A549 (cell line): ENCODE measurements around the gene KCTD15. TPM values are rescaled to one million over a fixed set of nuclear protein-coding genes. Genes with fewer than 3 reads are reported as not detected.

ENCODE experiments used
- ATAC-seq, 2 experiments: fragments of 200-7000 bp in 1 of 2; fragments of >200 bp in 1 of 2; cut with Nextera tagmentation in 1 of 2; cut with Tn5 transposase in 1 of 2; 3 replicates each; pipeline versions ENCODE4 v1.8.0 to v1.9.1; 2018 to 2020; ENCODE audit warnings: mild to moderate bottlenecking in 1 of 2, moderate library complexity in 1 of 2
- CTCF ChIA-PET: fragments of 300-600 bp; sonication (Branson Sonifier 250); formaldehyde crosslinking; extraction: SDS; loops from one replicate; lab custom pipeline; 2021; ENCODE audit warnings: antibody characterized with exemption, inconsistent platforms; lab: Yijun Ruan, JAX
- POLR2A ChIA-PET: fragments of 350-600 bp; formaldehyde crosslinking; extraction: SDS; loops from one replicate; lab custom pipeline; 2021; ENCODE audit warnings: antibody characterized with exemption, inconsistent platforms; lab: Yijun Ruan, JAX
- DNase-seq, 2 experiments: peaks; one replicate each; pipeline versions ENCODE4 v3.0.0 to v3.0.0-alpha.2; 2011 to 2016; ENCODE audit warnings: low read depth in 1 of 2, low spot score in 1 of 2
- FAIRE-seq: peaks from 2 replicates; lab custom pipeline; 2011; peaks lifted over from hg19 to GRCh38; lab: Jason Lieb, UNC
- H3K27ac ChIP-seq, 2 experiments: fragments of >200 bp; sonication (Bioruptor Twin); formaldehyde crosslinking; 3 replicates each; pipeline ENCODE4 v1.5.1; 2016 to 2017
- H3K4me1 ChIP-seq: fragments of >200 bp; sonication (Bioruptor Twin); formaldehyde crosslinking; 3 replicates; pipeline ENCODE4 v1.6.1; 2016
- H3K4me2 ChIP-seq: fragments of >200 bp; sonication (Bioruptor Twin); formaldehyde crosslinking; 3 replicates; pipeline ENCODE4 v1.6.1; 2016
- H3K4me3 ChIP-seq: fragments of >200 bp; sonication (Bioruptor Twin); formaldehyde crosslinking; 3 replicates; pipeline ENCODE4 v1.5.1; 2016
- H3K9me3 ChIP-seq: fragments of >200 bp; sonication (Bioruptor Twin); formaldehyde crosslinking; 3 replicates; pipeline ENCODE4 v1.6.1; 2016
- ATOH8 ChIP-seq: fragments of 250-450 bp; sonication (Bioruptor Pico); IDR thresholded peaks from 2 replicates; pipeline ENCODE4 v1.5.0; 2020; ENCODE audit warnings: low read depth, mild to moderate bottlenecking, moderate library complexity
- CBX2 ChIP-seq: fragments of 200-600 bp; sonication (generic); IDR thresholded peaks from 2 replicates; pipeline ENCODE4 v1.6.1; 2016; ENCODE audit warnings: low read depth, mild to moderate bottlenecking, borderline replicate concordance
- CBX8 ChIP-seq: fragments of 200-600 bp; sonication (generic); IDR thresholded peaks from 2 replicates; pipeline ENCODE4 v1.6.1; 2016
- EHF ChIP-seq: fragments of 250-450 bp; sonication (Bioruptor Pico); IDR thresholded peaks from 2 replicates; pipeline ENCODE4 v1.5.0; 2020; ENCODE audit warnings: mild to moderate bottlenecking
- EHMT2 ChIP-seq: fragments of 200-600 bp; sonication (generic); IDR thresholded peaks from 2 replicates; pipeline ENCODE4 v1.6.1; 2016; ENCODE audit warnings: antibody characterized with exemption, low read depth, mild to moderate bottlenecking, moderate library complexity
- EP300 ChIP-seq, 2 experiments: fragments of >200 bp; sonication (Bioruptor Twin); formaldehyde crosslinking; IDR thresholded peaks; 2 replicates in 1 of 2; 3 replicates in 1 of 2; pipeline ENCODE4 v1.6.1; 2016 to 2017
- FOSL2 ChIP-seq, 2 experiments: fragments of 450-650 bp in 1 of 2; fragments of >200 bp in 1 of 2; sonication (Bioruptor Twin) in 1 of 2; formaldehyde crosslinking; IDR thresholded peaks; 2 replicates each; pipeline versions ENCODE4 v1.5.0 to v1.6.1; 2016 to 2020; ENCODE audit warnings: mild to moderate bottlenecking in 1 of 2, moderate library complexity in 1 of 2
- FOXS1 ChIP-seq: fragments of 250-450 bp; sonication (Bioruptor Pico); IDR thresholded peaks from 2 replicates; pipeline ENCODE4 v1.5.0; 2020; ENCODE audit warnings: mild to moderate bottlenecking, moderate library complexity
- HOXA7 ChIP-seq: fragments of 250-450 bp; sonication (Bioruptor Pico); IDR thresholded peaks from 2 replicates; pipeline ENCODE4 v1.5.0; 2020; ENCODE audit warnings: mild to moderate bottlenecking, moderate library complexity
- HOXB5 ChIP-seq: fragments of 250-450 bp; sonication (Bioruptor Pico); IDR thresholded peaks from 2 replicates; pipeline ENCODE4 v1.5.0; 2020; ENCODE audit warnings: mild to moderate bottlenecking, moderate library complexity
- KDM1A ChIP-seq: fragments of 200-600 bp; sonication (generic); IDR thresholded peaks from 2 replicates; pipeline ENCODE4 v1.6.1; 2016; ENCODE audit warnings: low read depth, mild to moderate bottlenecking
- MAFK ChIP-seq: fragments of 450-650 bp; IDR thresholded peaks from 2 replicates; pipeline ENCODE4 v1.6.1; 2014; ENCODE audit not compliant: partially characterized antibody
- MAX ChIP-seq: IDR thresholded peaks from 2 replicates; pipeline ENCODE4 v1.6.1; 2012
- MYC ChIP-seq: IDR thresholded peaks from 2 replicates; pipeline ENCODE4 v1.6.1; 2012; ENCODE audit warnings: mild to moderate bottlenecking, inconsistent platforms, low read length, improper control_type of control experiment, borderline replicate concordance
- NFE2L2 ChIP-seq: fragments of 150-350 bp; conservative IDR thresholded peaks from 2 replicates; pipeline ENCODE4 v1.6.1; 2014; ENCODE audit warnings: low read length
- PBX3 ChIP-seq: IDR thresholded peaks from 2 replicates; pipeline ENCODE4 v1.6.1; 2012
- RARB ChIP-seq: fragments of 250-450 bp; sonication (Bioruptor Pico); IDR thresholded peaks from 2 replicates; pipeline ENCODE4 v1.8.0; 2021; ENCODE audit warnings: mild to moderate bottlenecking, moderate library complexity
- RCOR1 ChIP-seq: fragments of 150-350 bp; IDR thresholded peaks from 2 replicates; pipeline ENCODE4 v1.6.1; 2014; ENCODE audit warnings: antibody characterized with exemption, low read length, low read depth
- TP53 ChIP-seq: fragments of 250-450 bp; sonication (Bioruptor Pico); IDR thresholded peaks from 2 replicates; pipeline ENCODE4 v1.5.0; 2021; ENCODE audit warnings: mild to moderate bottlenecking, moderate library complexity
- ZFP36 ChIP-seq: fragments of 450-650 bp; IDR thresholded peaks from 2 replicates; pipeline ENCODE4 v1.6.1; 2014; ENCODE audit warnings: borderline replicate concordance; ENCODE audit not compliant: partially characterized antibody
- ZNF302 ChIP-seq: fragments of 250-450 bp; sonication (Bioruptor Pico); IDR thresholded peaks from 2 replicates; pipeline ENCODE4 v1.9.0; 2021; ENCODE audit warnings: inconsistent platforms, mild to moderate bottlenecking, moderate library complexity
- WGBS: methylation state at CpG from one replicate; pipeline ENCODE4 v1.1.6; 2017; ENCODE audit errors: missing lambda C conversion rate; 5-methylcytosine and 5-hydroxymethylcytosine counted together
- polyA plus RNA-seq, 4 experiments: library from polyadenylated mRNA; depleted of rRNA in 3 of 4; stranded (reverse); fragments of >200 nt; fragmentation: RNase III in 1 of 4; extraction: RNeasy Plus Mini Kit Qiagen cat#74134 plus additional on column Dnase treatment in 1 of 4; gene quantifications; 2 replicates in 3 of 4; 3 replicates in 1 of 4; pipeline ENCODE4 v1.2.3, GENCODE V29; 2011 to 2017
- TF ChIP-seq, protein P1 (sequence below): fragments of >200 bp; sonication (Bioruptor Twin); formaldehyde crosslinking; IDR thresholded peaks from 2 replicates; pipeline ENCODE4 v1.6.1; 2016
- TF ChIP-seq, protein P2 (sequence below): fragments of 150-350 bp; IDR thresholded peaks from 2 replicates; pipeline ENCODE4 v1.6.1; 2014; ENCODE audit warnings: low read depth, mild to moderate bottlenecking, low read length
- TF ChIP-seq, protein P3 (sequence below): fragments of >200 bp; sonication (Bioruptor Twin); formaldehyde crosslinking; IDR thresholded peaks from 3 replicates; pipeline ENCODE4 v1.5.1; 2016

The KCTD15 gene
- polyA plus RNA-seq, 2 of the 4 experiments (the other 2 are of a cell fraction): 54.0 to 56.5 TPM

DNA sequence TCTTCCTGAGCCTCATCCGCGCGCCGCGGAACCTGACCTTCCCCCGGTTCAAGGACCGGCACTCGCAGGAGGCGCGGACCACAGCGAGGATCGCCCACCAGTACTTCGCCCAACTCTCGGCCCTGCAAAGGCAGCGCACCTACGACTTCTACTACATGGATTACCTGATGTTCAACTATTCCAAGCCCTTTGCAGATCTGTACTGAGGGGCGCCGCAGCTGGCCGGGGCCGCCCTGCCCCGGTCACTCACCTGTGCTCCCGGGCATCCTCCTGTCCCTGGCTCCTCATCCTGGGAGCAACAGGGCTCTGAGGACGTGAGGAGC lies 23.9 kb upstream of the KCTD15 start:
- Histone ChIP-seq H3K4me2 (no peak overlapping the region), H3K4me1 (no peaks in the 10 kb centered on the region), H3K4me3 (no peak overlapping the region), H3K9me3 (no peaks in the 10 kb centered on the region), H3K27ac (no peak overlapping the region)
- TF ChIP-seq TP53 (CRISPR knock-in tag) (no peak), FOXS1 (no peak), CBX8 (no peak), HOXB5 (CRISPR knock-in tag) (no peak), NFE2L2 (no peak), ZFP36 (no peak), RCOR1 (no peak), EHMT2 (no peak), MAX (no peak), ATOH8 (no peak), EP300 (IDR thresholded peaks at IDR 0.05) (no peak), MYC (no peak), HOXA7 (CRISPR knock-in tag) (no peak), RARB (CRISPR knock-in tag) (no peak)
- TF ChIP-seq, protein P1, sequence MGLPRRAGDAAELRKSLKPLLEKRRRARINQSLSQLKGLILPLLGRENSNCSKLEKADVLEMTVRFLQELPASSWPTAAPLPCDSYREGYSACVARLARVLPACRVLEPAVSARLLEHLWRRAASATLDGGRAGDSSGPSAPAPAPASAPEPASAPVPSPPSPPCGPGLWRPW: no peak
- TF ChIP-seq, protein P2, sequence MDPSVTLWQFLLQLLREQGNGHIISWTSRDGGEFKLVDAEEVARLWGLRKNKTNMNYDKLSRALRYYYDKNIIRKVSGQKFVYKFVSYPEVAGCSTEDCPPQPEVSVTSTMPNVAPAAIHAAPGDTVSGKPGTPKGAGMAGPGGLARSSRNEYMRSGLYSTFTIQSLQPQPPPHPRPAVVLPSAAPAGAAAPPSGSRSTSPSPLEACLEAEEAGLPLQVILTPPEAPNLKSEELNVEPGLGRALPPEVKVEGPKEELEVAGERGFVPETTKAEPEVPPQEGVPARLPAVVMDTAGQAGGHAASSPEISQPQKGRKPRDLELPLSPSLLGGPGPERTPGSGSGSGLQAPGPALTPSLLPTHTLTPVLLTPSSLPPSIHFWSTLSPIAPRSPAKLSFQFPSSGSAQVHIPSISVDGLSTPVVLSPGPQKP: no peak
- TF ChIP-seq, protein P3, sequence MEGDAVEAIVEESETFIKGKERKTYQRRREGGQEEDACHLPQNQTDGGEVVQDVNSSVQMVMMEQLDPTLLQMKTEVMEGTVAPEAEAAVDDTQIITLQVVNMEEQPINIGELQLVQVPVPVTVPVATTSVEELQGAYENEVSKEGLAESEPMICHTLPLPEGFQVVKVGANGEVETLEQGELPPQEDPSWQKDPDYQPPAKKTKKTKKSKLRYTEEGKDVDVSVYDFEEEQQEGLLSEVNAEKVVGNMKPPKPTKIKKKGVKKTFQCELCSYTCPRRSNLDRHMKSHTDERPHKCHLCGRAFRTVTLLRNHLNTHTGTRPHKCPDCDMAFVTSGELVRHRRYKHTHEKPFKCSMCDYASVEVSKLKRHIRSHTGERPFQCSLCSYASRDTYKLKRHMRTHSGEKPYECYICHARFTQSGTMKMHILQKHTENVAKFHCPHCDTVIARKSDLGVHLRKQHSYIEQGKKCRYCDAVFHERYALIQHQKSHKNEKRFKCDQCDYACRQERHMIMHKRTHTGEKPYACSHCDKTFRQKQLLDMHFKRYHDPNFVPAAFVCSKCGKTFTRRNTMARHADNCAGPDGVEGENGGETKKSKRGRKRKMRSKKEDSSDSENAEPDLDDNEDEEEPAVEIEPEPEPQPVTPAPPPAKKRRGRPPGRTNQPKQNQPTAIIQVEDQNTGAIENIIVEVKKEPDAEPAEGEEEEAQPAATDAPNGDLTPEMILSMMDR: no peak
- ATAC-seq (no peak), DNase-seq (no peak), FAIRE-seq (no peak)
- CTCF ChIA-PET: interaction anchor here (0.9 to 22.3 kb wide), 20 partner anchors 12 to 940 kb away, joined by 3 to 572 read pairs (median 12); partner anchors contain the start of genes CEBPA and KCTD15
- POLR2A ChIA-PET: no interaction called here
- WGBS: 74% methylated on average over 23 of the region's 23 CpGs

- Histone ChIP-seq H3K4me1 (peaks cover 7% of the 10 kb centered on the region; the same call in 2 of the 3 replicates), H3K27ac (no peak overlapping the region), H3K4me2 (no peak overlapping the region)
- no peak for TF ChIP-seq MAFK
- TF ChIP-seq, all 56 proteins: peak for 0
- Histone ChIP-seq H3K9me3 (no peaks in the 10 kb centered on the region), H3K4me3 (no peak overlapping the region)
- 25% methylated on average over 6 of the region's 6 CpGs for WGBS
- ChIA-PET CTCF (interaction anchor here (1.0 to 22.3 kb wide), 15 partner anchors 12 to 538 kb away, joined by 3 to 572 read pairs (median 34); partner anchors contain the start of genes CEBPA and KCTD15), POLR2A (no interaction called here)
- no peak for DNase-seq
- ATAC-seq: no peak
- FAIRE-seq: no peak
These were observed 22.7 kb upstream of the KCTD15 start for GRCh38 chr19:33773704-33774624.

- H3K9me3 ChIP-seq: no peaks in the 10 kb centered on the region
- H3K27ac ChIP-seq: no peak overlapping the region
- ChIA-PET POLR2A (no interaction called here), CTCF (interaction anchor here (0.7 to 22.3 kb wide), 11 partner anchors 11 to 1064 kb away, joined by 3 to 572 read pairs (median 6); no protein-coding TSS in a partner anchor)
- H3K4me2 ChIP-seq: no peak overlapping the region
- WGBS: 13% methylated on average over 6 of the region's 6 CpGs
- FAIRE-seq (no peak), DNase-seq (no peak), ATAC-seq (no peak)
- H3K4me3 ChIP-seq: no peak overlapping the region
- TF ChIP-seq KDM1A: no peak
- no peak for TF ChIP-seq CBX2
- no peak for TF ChIP-seq ZNF302 (CRISPR knock-in tag)
- no peak for TF ChIP-seq EHF (CRISPR knock-in tag)
- TF ChIP-seq FOXS1: no peak
- no peak for TF ChIP-seq PBX3
- no peak for TF ChIP-seq MYC
- TF ChIP-seq FOSL2 (IDR thresholded peaks at IDR 0.05): no peak
- TF ChIP-seq FOSL2 (CRISPR knock-in tag; IDR thresholded peaks at IDR 0.05): no peak
- H3K4me1 ChIP-seq: peaks cover 10% of the 10 kb centered on the region; the same call in 2 of the 3 replicates
These were observed 21.9 kb upstream of the KCTD15 start for GRCh38 chr19:33774751-33775150.
